HepG2 (cell line): Measurements from ENCODE around the gene KIF22. TPM values are rescaled to one million over a fixed set of nuclear protein-coding genes. Genes with fewer than 3 reads are reported as not detected.

Source experiments
- EED ChIP-seq: sonication (generic); formaldehyde crosslinking; IDR thresholded peaks from 2 replicates; pipeline ENCODE4 v1.5.0; 2020; ENCODE audit warnings: mild to moderate bottlenecking, missing genetic modification reagents
- ELF3 ChIP-seq: IDR thresholded peaks from 2 replicates; pipeline ENCODE4 v1.6.1; 2016; ENCODE audit warnings: missing genetic modification reagents, missing compliant biosample characterization
- HNRNPH1 ChIP-seq: fragments of 200-400 bp; formaldehyde crosslinking; optimal IDR thresholded peaks from 2 replicates; pipeline ENCODE3; 2017; ENCODE audit warnings: mild to moderate bottlenecking, low read depth, low read length
- SATB2 ChIP-seq: sonication (generic); formaldehyde crosslinking; IDR thresholded peaks from 2 replicates; pipeline ENCODE4 v1.5.0; 2020; ENCODE audit warnings: missing genetic modification reagents
- STAG1 ChIP-seq: sonication (generic); formaldehyde crosslinking; IDR thresholded peaks from 2 replicates; pipeline ENCODE4 v1.4.0; 2020; ENCODE audit warnings: missing genetic modification reagents
- ZNF263 ChIP-seq: sonication (generic); formaldehyde crosslinking; IDR thresholded peaks from 2 replicates; pipeline ENCODE4 v1.4.0; 2020; ENCODE audit warnings: missing genetic modification reagents
- ZNF331 ChIP-seq: sonication (generic); formaldehyde crosslinking; IDR thresholded peaks from 2 replicates; pipeline ENCODE4 v1.4.0; 2020; ENCODE audit warnings: missing genetic modification reagents
- ZNF543 ChIP-seq: sonication (generic); formaldehyde crosslinking; IDR thresholded peaks from 2 replicates; pipeline ENCODE4 v1.4.0; 2020; ENCODE audit warnings: mild to moderate bottlenecking, missing genetic modification reagents
- ZNF547 ChIP-seq: sonication (generic); formaldehyde crosslinking; IDR thresholded peaks from 2 replicates; pipeline ENCODE4 v1.5.1; 2020; ENCODE audit warnings: mild to moderate bottlenecking, missing genetic modification reagents
- ZNF790 ChIP-seq: sonication (generic); formaldehyde crosslinking; IDR thresholded peaks from 2 replicates; pipeline ENCODE4 v1.8.0; 2022; ENCODE audit warnings: missing genetic modification reagents, mild to moderate bottlenecking, borderline replicate concordance
- ZSCAN12 ChIP-seq: sonication (generic); formaldehyde crosslinking; IDR thresholded peaks from 2 replicates; pipeline ENCODE4 v1.9.0; 2021; ENCODE audit warnings: mild to moderate bottlenecking, missing genetic modification reagents
- polyA plus RNA-seq, 8 experiments: library from polyadenylated mRNA; depleted of rRNA in 3 of 8; stranded (reverse) in 7 of 8; unstranded in 1 of 8; fragments of >200 nt; fragmentation: Illumina TruSeq in 4 of 8; extraction: Trizol in 4 of 8; gene quantifications; 2 replicates each; pipeline versions ENCODE4 v1.2.1 to v1.2.3, GENCODE V29; 2011 to 2016; ENCODE audit warnings: low read depth in 4 of 8, missing spikeins in 1 of 8, mixed read lengths in 1 of 8; ENCODE audit not compliant: insufficient read depth in 1 of 8
- total RNA-seq, 5 experiments: library from RNA; depleted of rRNA; stranded (reverse); fragments of >200 nt; fragmentation: Illumina TruSeq; extraction: Trizol; gene quantifications; 2 replicates each; pipeline ENCODE4 v1.2.3, GENCODE V29; 2016; ENCODE audit warnings: low read depth in 1 of 5
- TF ChIP-seq, protein P1 (sequence below): sonication (generic); formaldehyde crosslinking; IDR thresholded peaks from 2 replicates; pipeline ENCODE4 v1.9.0; 2021; ENCODE audit warnings: mild to moderate bottlenecking, missing genetic modification reagents
- TF ChIP-seq, protein P2 (sequence below): sonication (generic); formaldehyde crosslinking; IDR thresholded peaks from 2 replicates; pipeline ENCODE4 v1.5.0; 2020; ENCODE audit warnings: missing genetic modification reagents
- TF ChIP-seq, protein P3 (sequence below): IDR thresholded peaks from 2 replicates; pipeline ENCODE4 v1.6.1; 2016; ENCODE audit warnings: missing compliant biosample characterization, missing genetic modification reagents, borderline replicate concordance
- TF ChIP-seq, protein P4 (sequence below), 2 experiments: fragments of 450-650 bp in 1 of 2; sonication (generic) in 1 of 2; formaldehyde crosslinking; IDR thresholded peaks; 2 replicates each; pipeline versions ENCODE4 v1.5.0 to v1.8.0; 2020 to 2022; ENCODE audit warnings: mild to moderate bottlenecking in 1 of 2, missing genetic modification reagents in 1 of 2
- TF ChIP-seq, protein P5 (sequence below): IDR thresholded peaks from 2 replicates; pipeline ENCODE4 v1.6.1; 2018; ENCODE audit warnings: missing genetic modification reagents, mild to moderate bottlenecking, missing compliant biosample characterization
- TF ChIP-seq, protein P6 (sequence below): sonication (generic); formaldehyde crosslinking; IDR thresholded peaks from 2 replicates; pipeline ENCODE4 v1.4.0; 2020; ENCODE audit warnings: mild to moderate bottlenecking, missing genetic modification reagents

Gene KIF22
- total and polyA plus RNA-seq, 2 of the 13 experiments (the other 11 are each of a cell fraction or from before 2014, with no cell fraction given), result 95.8 to 118 TPM

DNA sequence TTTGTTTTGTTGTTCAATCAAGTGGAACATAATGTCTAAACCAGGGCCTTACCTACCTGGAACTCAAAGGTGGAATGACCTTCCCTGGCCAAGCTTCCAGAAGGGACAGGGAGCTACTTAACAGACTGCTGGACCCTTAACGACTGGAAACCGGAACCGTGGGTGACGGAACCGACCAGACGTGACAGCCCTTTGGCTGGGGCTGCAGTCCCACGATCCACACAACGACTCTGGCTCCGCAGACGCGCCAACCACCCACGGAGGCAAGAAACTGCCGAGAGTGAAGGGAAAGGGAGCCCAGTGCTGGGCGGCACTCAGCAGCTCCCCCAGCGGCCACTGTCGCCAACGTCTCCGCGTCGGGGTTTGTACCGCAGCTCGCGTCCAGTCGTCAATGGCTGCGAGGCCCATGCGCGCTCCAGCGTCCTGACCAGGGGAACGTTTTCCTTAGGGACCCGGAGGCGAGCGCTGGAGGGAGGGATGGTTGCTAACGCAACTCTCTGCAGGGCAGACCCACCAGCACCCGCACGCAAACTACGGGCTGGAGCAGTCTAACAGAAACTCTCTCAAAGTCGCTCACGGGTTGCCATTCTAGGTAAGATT, 5.5 kb upstream of the KIF22 start (continued):
- TF ChIP-seq ZNF331 (CRISPR knock-in tag) (peak; percentile 79), ZSCAN12 (CRISPR knock-in tag) (no peak), ZNF547 (CRISPR knock-in tag) (peak; percentile 87), STAG1 (peak; percentile 82), ZNF790 (CRISPR knock-in tag) (no peak), ELF3 (CRISPR knock-in tag) (0 out of 2 replicates have a peak, but pooled peaks have one; percentile 15), ZNF263 (CRISPR knock-in tag) (peak; percentile 25; the same call in 1 of the 2 replicates), SATB2 (CRISPR knock-in tag) (no peak), ZNF543 (no peak), EED (CRISPR knock-in tag) (no peak), HNRNPH1 (no peak)
- TF ChIP-seq, protein P1, sequence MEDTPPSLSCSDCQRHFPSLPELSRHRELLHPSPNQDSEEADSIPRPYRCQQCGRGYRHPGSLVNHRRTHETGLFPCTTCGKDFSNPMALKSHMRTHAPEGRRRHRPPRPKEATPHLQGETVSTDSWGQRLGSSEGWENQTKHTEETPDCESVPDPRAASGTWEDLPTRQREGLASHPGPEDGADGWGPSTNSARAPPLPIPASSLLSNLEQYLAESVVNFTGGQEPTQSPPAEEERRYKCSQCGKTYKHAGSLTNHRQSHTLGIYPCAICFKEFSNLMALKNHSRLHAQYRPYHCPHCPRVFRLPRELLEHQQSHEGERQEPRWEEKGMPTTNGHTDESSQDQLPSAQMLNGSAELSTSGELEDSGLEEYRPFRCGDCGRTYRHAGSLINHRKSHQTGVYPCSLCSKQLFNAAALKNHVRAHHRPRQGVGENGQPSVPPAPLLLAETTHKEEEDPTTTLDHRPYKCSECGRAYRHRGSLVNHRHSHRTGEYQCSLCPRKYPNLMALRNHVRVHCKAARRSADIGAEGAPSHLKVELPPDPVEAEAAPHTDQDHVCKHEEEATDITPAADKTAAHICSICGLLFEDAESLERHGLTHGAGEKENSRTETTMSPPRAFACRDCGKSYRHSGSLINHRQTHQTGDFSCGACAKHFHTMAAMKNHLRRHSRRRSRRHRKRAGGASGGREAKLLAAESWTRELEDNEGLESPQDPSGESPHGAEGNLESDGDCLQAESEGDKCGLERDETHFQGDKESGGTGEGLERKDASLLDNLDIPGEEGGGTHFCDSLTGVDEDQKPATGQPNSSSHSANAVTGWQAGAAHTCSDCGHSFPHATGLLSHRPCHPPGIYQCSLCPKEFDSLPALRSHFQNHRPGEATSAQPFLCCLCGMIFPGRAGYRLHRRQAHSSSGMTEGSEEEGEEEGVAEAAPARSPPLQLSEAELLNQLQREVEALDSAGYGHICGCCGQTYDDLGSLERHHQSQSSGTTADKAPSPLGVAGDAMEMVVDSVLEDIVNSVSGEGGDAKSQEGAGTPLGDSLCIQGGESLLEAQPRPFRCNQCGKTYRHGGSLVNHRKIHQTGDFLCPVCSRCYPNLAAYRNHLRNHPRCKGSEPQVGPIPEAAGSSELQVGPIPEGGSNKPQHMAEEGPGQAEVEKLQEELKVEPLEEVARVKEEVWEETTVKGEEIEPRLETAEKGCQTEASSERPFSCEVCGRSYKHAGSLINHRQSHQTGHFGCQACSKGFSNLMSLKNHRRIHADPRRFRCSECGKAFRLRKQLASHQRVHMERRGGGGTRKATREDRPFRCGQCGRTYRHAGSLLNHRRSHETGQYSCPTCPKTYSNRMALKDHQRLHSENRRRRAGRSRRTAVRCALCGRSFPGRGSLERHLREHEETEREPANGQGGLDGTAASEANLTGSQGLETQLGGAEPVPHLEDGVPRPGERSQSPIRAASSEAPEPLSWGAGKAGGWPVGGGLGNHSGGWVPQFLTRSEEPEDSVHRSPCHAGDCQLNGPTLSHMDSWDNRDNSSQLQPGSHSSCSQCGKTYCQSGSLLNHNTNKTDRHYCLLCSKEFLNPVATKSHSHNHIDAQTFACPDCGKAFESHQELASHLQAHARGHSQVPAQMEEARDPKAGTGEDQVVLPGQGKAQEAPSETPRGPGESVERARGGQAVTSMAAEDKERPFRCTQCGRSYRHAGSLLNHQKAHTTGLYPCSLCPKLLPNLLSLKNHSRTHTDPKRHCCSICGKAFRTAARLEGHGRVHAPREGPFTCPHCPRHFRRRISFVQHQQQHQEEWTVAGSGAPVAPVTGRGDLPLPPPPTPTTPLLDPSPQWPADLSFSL (CRISPR knock-in tag), result no peak
- TF ChIP-seq, protein P2, sequence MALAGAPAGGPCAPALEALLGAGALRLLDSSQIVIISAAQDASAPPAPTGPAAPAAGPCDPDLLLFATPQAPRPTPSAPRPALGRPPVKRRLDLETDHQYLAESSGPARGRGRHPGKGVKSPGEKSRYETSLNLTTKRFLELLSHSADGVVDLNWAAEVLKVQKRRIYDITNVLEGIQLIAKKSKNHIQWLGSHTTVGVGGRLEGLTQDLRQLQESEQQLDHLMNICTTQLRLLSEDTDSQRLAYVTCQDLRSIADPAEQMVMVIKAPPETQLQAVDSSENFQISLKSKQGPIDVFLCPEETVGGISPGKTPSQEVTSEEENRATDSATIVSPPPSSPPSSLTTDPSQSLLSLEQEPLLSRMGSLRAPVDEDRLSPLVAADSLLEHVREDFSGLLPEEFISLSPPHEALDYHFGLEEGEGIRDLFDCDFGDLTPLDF (CRISPR knock-in tag), result no peak
- TF ChIP-seq, protein P3, sequence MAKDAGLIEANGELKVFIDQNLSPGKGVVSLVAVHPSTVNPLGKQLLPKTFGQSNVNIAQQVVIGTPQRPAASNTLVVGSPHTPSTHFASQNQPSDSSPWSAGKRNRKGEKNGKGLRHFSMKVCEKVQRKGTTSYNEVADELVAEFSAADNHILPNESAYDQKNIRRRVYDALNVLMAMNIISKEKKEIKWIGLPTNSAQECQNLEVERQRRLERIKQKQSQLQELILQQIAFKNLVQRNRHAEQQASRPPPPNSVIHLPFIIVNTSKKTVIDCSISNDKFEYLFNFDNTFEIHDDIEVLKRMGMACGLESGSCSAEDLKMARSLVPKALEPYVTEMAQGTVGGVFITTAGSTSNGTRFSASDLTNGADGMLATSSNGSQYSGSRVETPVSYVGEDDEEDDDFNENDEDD (CRISPR knock-in tag), result peak; percentile 64; the same call in 1 of the 2 replicates
- TF ChIP-seq, protein P4, sequence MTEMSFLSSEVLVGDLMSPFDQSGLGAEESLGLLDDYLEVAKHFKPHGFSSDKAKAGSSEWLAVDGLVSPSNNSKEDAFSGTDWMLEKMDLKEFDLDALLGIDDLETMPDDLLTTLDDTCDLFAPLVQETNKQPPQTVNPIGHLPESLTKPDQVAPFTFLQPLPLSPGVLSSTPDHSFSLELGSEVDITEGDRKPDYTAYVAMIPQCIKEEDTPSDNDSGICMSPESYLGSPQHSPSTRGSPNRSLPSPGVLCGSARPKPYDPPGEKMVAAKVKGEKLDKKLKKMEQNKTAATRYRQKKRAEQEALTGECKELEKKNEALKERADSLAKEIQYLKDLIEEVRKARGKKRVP (CRISPR knock-in tag; IDR thresholded peaks at IDR 0.05), result no peak
- TF ChIP-seq, protein P5, sequence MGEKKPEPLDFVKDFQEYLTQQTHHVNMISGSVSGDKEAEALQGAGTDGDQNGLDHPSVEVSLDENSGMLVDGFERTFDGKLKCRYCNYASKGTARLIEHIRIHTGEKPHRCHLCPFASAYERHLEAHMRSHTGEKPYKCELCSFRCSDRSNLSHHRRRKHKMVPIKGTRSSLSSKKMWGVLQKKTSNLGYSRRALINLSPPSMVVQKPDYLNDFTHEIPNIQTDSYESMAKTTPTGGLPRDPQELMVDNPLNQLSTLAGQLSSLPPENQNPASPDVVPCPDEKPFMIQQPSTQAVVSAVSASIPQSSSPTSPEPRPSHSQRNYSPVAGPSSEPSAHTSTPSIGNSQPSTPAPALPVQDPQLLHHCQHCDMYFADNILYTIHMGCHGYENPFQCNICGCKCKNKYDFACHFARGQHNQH (CRISPR knock-in tag), result peak; percentile 37; the same call in 1 of the 2 replicates
- TF ChIP-seq, protein P6, sequence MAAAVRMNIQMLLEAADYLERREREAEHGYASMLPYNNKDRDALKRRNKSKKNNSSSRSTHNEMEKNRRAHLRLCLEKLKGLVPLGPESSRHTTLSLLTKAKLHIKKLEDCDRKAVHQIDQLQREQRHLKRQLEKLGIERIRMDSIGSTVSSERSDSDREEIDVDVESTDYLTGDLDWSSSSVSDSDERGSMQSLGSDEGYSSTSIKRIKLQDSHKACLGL, result no peak
